ENCODE measurements around the gene SLC14A1.
"Not testable (repeated sequence)": the region's sequence is repeated elsewhere in the genome, so short reads cannot be mapped to it uniquely, and the experiment has no call there.

The SLC14A1 gene

DNA sequence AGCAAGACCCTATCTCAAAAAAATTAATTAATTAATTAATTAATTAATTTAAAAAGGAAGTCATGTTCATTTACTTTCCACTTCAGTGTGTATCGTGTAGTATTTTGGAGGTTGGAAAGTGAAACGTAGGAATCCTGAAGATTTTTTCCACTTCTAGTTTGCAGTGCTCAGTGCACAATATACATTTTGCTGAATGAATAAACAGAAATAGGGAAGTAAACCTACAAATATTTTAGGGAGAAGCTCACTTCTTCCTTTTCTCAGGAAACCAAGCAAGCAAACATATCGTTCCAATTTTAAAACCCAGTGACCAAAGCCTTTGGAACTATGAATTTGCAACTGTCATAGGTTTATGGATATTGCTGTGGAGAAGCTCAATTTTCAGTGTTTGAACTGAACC is 27.8 kb downstream of the SLC14A1 start:
- in situ Hi-C loops (cut with HindIII; ENCODE audit: low sequenced_read_pairs): no loop called here

DNA sequence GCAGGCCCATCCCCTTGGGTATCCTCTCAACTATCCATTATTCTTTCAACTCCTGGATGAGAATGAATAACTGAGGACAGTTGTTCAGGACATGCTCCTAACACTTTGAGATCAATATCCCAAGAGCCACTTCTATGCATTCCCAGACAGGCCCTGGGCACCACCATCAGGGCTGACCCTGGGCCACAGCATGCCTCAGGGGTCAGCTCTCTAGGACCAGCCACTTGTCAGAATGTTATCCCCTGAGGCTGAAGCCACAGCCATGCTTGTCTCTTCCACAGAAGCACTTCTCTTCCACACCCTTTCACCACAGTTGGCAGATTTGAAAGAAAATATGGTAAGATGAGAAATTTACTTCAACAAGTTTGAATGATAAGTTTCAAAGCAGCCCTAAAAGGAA is 28.7 kb downstream of the SLC14A1 start:
- in situ Hi-C loops (cut with HindIII; ENCODE audit: low sequenced_read_pairs): no loop called here

DNA sequence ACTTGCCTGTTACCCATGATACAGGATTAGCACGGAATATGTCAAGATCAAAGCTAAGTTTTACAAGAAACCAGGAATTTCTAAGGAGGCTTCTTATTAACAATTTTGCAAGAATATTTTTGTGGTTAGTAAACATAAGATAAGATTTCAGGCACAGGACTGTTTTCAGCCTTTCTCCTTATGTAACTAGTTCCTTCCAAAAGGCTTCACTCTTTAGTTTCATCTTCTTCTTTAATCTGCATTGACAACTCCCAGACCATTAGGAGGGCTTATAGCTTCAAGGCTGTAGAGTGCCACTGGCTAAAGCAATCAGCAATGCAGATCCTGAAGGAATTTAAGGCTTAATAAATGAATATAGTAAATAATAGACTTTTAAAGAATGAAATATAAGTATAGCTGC is 29.3 kb downstream of the SLC14A1 start:
- in situ Hi-C loops (cut with HindIII; ENCODE audit: low sequenced_read_pairs): no loop called here

DNA sequence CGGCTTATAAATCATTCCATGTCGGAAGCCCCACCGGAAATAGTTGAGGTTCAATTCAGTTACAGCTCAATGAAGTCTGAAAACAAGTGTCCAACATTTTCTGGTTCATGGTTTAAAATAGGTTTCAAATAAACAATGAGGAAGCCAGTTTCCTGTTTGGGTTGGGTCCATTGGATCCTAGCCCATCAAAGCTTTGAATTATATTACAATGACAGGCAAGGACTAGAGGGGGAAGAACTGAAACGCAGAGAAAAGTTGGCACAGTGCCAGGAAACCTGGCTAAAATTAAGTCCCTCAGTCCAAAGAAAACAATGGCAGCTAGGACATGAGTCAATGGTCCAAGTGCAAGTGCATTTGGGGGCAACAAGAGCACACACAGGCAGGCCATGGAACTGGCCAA is 32.0 kb downstream of the SLC14A1 start:
- in situ Hi-C loops (cut with HindIII; ENCODE audit: low sequenced_read_pairs): no loop called here

DNA sequence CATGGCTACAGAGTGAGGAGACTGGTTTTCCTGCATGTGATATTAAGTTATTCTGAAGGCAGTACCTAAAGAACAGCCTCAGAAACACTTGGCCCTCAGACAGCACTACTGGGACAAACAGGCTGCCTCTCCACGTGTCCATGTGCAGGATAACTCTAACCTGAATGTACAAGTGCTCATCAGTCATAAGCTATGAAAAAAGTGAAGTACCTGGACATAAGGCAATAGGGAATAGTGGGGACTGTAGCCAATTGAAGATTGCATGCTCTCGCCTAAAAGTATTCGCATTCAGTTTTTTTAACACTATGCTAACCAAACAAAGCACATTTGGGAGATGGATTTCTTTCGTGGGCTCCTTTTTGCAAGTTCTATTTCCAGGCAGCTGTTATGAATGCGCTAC is 33.0 kb downstream of the SLC14A1 start:
- in situ Hi-C loops (cut with HindIII; ENCODE audit: low sequenced_read_pairs): no loop called here

DNA sequence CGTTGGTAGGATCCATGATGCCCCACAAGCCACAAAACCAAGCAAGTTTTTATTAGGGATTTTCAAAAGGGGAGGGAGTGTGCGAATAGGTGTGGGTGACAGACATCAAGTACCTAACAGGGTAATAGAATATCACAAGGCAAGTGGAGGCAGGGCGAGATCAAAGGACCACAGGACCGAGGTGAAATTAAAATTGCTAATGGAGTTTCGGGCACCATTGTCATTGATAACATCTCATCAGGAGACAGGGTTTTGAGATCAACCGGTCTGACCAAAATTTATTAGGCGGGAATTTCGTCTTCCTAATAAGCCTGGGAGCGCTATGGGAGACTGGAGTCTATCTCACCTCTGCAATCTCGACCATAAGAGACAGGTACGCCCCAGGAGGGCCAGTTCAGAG is 33.7 kb downstream of the SLC14A1 start:
- in situ Hi-C loops (cut with HindIII; ENCODE audit: low sequenced_read_pairs): not testable (repeated sequence)

DNA sequence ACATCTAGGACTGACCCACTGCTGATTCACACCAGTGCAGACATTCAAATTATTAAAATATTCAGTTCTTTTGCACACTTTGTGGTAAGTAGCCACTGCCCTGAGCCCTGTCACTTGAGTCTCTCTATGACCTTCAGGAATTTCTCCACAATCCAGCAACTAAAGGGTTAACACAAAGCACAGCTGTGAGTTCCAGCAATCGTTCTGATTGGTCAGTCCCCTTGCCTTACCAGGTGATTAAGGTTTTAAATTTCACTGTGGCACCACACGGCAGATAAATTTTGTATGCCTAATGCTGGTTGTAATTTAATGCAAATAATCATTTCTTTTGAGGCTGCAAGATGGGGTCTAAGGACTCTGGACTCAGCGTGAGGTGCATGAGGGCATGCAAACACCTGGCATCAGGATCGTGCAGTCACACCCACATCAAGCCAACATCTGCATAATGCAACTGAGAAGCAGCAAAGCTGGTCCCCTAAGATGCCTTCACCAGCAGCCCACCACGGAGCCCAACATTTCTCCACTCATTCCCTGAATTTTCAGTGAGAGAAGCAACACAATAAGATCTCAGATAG is 36.6 kb downstream of the SLC14A1 start:
- in situ Hi-C loops (cut with HindIII; ENCODE audit: low sequenced_read_pairs): no loop called here

DNA sequence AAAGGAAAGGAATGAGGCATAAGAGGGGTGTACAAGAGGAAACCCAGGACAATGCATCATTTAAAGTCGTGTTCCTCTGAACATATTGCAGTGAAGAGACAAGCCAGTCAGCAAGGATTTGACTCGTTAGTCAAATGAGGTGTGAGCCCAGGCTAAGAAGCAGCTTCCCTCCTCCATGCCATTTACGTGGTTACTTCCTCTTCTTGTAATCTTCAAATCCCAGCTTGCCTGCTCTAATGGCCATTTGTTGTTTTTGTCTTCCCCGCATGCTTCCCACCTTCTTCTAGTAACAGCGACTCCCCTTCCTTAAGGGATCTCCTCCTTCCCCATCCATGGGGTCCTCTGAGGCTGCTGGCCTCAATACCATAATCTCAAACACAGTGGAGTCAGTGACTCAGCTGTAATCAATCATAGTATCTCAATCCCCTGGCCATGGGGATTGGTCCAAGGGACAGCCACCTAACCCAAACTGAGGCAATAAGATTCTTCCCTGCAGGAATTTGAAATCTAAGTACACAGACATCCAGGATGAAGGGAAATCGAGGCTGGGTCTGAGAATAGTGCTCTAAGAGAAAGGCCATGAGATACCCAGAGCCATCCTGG is 37.6 kb downstream of the SLC14A1 start:
- in situ Hi-C loops (cut with HindIII; ENCODE audit: low sequenced_read_pairs): no loop called here

DNA sequence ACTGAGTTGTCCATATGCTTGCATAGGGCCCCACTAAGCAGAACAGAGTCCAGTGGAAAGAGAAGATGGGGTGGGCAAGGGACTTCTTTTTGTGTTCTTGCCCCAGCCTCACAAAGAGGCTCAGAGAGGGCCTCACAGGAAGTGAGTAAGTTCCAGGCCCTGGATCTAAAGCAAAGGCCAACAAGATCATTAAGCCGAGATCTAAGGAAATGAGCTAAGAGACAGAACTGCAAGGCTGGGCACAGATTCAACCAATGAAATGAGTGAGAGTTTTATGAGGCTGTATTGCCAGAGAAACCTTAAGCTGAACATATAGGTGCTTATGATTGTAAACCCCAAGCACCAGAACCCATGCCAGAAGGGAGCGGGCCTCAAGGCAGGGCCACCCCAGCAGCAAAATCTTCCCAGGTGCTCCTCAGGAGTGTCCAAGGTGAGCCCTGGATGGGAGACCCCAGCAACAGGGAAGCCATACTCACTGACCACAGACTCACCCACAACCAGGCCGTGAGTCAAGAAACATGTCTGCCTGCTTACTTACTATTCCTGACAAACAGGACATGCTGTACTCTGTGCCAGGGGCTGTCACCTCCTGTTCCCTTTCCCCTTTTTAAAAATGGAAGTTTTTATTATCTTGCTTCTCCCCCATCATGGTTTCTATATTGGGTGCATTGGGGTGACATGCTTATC is 40.2 kb downstream of the SLC14A1 start:
- in situ Hi-C loops (cut with HindIII; ENCODE audit: low sequenced_read_pairs): no loop called here

DNA sequence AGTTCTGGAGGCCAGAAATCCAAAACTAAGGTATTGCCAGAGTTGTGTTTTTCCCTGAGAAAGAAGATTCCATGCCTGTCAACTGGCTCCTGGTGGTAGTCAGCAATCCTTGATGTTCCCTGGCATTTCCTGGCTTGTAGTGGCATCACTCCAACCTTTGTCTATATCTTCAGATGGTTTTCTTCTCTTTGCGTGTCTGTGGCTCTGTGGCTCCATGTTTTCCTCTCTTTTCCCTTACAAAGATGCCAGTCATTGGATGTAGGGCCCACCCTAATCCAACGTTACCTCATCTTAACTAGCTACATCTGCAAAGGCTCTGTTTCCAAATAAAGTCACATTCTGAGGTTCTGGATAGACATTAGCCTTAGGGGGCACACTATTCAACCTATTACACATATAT is 41.8 kb downstream of the SLC14A1 start:
- in situ Hi-C loops (cut with HindIII; ENCODE audit: low sequenced_read_pairs): no loop called here

DNA sequence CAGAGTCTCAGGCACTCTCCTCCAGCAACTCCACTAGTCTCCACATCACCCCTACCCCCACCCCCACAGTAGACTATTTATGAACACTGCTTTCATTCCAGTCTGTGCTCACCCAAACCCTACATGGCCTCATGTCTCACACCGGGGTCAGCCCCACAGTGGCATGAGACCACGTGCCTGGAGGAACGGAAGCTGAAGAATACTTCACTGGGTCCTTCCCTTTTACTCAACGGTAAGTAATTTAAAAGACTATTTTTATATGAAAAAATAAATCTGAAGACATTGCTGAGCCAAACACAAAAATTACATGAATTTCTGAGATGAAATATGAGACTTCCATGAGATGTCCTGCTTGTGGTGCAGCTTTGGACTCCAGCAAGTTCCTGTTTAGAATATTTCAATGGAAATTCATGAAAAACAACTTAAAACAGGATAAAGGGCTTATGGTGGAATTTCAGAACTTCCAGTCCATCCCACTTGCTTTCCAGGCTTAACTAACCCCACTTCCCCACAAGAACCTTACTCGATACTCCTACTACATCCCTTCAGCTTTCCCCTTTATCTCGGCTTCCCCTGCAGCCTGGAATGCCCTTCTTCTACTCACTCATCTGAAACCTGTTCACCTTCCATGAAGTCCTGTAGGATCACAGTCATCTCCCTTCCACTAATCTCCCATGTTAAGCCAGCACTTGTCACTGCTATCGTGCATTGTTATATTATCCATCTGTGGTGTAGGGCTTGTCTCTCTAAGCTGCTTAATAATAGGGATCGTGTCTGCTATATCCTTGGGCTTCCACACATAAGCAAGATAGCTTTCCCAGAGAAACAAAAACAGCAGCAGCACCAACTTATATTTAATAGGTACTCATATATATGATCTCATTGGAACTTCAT is 47.9 kb downstream of the SLC14A1 start:
- in situ Hi-C loops (cut with HindIII; ENCODE audit: low sequenced_read_pairs): no loop called here

DNA sequence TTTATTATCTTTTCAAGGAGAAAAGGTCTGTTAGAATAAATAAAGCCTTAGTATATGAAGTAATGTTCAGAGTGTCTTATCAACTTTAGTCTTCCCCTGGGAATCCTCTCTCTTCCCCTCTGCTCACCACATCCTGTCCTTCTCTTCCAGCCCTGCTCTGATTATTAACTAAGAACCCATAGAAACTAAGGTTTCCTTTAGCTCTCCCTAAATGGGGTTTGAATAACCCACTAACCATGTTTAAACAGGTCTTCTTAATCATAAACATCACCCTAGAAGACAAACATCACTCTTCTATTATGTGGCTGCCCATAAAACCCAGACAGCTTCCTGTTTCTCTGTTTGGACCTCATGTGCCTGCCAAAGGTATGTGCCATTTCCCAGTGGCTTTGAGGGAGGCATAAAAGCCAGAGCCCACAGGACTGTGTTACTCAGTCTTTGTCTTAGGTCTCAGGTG is 50.1 kb downstream of the SLC14A1 start:
- in situ Hi-C loops (cut with HindIII; ENCODE audit: low sequenced_read_pairs): no loop called here

DNA sequence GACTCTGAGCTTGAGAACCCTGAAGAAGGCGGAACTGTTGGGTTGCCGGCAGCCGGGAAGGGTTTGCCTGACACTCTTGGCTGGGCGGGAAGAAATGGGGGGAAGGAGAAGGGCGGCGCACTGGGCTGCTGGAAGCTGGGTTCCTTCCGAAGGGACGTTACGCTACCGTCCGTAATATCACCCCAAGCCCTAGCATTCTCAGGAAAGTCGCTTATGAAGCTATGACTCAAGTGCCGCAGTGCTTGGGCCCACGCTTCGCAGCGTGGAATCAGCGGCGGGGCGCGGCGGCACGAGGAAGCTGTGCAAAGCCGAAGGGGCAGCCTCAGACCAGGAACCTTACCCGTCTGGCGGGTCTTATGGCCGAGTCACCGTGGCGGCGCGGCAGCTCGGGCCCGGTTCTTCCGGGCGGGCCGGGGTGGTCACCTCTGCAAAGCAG is 51.3 kb downstream of the SLC14A1 start:
- in situ Hi-C loops (cut with HindIII; ENCODE audit: low sequenced_read_pairs): loop anchor here (5.0 kb wide), 2 partner anchors 38 to 98 kb away; no protein-coding TSS in a partner anchor

DNA sequence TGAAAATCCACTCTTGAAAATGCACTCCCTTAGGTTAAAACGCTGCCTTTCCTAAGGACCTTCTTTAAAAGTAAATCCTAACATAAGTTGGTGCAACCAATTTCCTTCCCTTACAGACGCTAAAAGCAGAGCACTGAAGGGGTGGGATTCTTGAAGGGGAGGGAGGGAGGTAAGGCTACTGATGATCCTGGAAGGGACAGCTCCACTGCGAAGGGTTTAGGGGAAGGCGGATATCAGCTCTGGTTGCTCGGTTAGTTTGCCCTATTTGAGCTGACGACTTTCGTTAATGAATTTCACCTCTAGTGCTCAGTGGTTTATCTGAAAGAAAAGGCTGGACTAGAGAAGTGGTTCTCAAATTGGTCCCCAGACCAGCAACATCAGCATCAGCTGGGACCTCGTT is 51.8 kb downstream of the SLC14A1 start:
- in situ Hi-C loops (cut with HindIII; ENCODE audit: low sequenced_read_pairs): loop anchor here (5.0 kb wide), 2 partner anchors 38 to 98 kb away; no protein-coding TSS in a partner anchor

DNA sequence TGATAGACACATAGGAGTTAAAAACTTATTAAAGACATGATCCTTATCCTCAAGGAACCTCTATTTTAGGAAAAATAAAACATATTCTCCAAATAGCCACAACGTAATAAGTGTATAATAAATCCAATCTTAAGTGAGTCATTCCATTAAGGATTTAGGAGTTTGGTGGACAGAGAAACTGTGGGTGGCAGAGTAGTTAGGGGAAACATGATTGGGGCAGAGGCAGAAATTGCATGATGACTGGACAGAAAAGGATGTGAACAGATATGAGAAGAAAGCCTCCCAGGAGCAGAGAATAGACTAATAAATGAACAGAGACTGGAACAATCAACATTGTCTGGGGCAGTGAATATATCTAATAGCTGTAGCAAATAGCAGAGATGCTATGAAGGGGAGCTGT is 53.4 kb downstream of the SLC14A1 start:
- in situ Hi-C loops (cut with HindIII; ENCODE audit: low sequenced_read_pairs): loop anchor here (5.0 kb wide), 2 partner anchors 40 to 100 kb away; no protein-coding TSS in a partner anchor

DNA sequence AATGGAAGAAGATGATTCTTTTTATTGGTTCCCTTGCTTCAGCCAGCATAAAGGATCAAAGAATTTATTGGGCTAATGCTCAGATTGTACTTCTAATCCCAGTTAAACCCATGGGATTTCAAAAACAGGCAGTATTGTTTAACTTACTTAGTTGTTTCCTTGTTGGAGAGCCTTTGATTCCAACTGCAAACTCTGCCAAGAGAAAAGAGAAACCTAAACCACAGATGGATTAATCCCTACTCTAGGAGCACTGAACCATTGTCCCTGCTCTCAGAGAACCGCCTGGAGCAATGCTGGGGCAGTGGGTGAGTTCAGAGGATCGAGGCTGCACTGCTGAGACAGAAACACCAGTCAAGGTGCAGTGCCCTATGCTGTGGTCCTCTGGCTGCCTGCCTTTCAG is 56.6 kb downstream of the SLC14A1 start:
- in situ Hi-C loops (cut with HindIII; ENCODE audit: low sequenced_read_pairs): no loop called here

DNA sequence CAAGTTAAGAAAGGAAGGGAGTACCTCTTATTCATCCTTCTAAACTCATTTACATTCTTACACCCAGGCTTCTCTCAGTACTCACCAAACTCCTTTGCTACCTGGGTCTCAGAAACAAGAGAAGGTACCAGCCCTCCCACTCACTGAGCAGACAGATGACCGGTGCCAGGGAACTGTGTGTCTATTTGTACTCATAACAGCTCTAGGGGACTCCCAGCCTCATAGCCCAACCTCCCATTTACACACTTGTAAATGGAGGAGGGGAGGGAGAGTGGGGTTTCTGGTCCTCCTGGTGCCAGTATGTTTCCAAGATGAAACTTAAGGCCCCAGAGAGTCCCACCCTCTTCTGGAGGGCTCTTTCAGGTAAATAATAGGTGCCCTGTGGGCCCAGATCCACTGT is 58.7 kb downstream of the SLC14A1 start:
- in situ Hi-C loops (cut with HindIII; ENCODE audit: low sequenced_read_pairs): no loop called here

DNA sequence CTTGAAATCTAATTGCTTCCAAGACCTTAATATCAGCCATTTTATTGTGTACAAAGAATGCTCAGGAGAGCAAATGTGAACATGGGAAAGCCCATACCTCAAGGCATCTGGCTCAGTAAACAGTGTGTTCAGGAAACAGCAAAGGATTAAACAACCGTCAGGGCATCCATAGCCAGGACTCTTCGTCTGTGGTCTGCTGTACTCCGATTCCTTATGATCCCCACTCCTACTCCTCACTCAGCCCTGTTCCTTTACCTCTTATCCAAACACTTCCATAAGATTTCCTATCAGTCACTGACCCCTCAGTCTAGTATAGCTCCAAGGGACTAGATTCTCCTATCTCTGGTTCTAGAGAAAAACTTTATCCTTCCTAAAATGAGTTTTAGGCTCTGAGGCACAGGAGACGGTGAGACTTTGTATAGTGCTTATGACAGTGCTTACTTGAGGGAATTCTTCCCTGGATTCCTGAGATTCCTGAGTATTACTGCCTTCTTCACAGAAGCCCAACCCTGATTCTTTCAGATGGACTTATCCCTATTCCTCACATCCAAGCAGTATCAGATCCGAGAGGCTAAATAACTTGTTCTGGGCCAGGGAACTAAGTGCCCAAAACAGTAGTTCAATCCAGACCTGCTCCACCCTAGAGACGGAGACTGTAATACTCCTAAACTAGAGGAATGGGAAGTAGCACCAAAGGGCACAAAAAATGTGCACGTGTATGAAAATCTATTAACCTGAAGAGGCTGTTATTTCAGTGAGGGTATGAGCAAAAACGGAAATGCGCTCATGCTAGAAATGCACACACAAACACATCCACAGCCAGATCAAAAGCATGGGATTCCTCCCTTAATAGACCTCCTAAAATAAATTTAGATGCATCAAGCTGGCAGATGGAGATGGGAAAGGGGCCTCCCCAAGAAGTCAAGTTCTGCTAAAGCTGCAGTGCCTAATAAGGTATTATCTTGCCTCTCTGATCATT is 59.4 kb downstream of the SLC14A1 start:
- in situ Hi-C loops (cut with HindIII; ENCODE audit: low sequenced_read_pairs): no loop called here

DNA sequence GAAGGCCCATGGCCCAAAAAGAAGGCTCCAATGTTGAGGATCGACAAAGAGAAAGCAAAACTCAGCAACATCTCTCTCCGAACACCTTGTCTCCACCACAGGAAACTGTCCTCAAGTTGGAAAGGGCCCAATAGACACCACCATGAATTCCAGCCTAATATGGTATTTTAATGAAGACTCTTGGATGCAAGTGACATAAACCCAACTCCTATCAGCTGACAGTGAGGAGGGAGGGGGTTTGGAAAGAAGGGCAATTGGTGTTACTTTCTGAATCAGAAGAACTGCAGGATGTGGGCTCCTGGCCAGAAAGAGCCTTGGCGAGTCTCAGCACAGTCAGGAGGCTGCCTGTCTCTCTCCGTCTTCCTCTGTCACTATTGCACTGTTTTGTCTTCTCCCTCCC is 61.2 kb downstream of the SLC14A1 start:
- in situ Hi-C loops (cut with HindIII; ENCODE audit: low sequenced_read_pairs): no loop called here

DNA sequence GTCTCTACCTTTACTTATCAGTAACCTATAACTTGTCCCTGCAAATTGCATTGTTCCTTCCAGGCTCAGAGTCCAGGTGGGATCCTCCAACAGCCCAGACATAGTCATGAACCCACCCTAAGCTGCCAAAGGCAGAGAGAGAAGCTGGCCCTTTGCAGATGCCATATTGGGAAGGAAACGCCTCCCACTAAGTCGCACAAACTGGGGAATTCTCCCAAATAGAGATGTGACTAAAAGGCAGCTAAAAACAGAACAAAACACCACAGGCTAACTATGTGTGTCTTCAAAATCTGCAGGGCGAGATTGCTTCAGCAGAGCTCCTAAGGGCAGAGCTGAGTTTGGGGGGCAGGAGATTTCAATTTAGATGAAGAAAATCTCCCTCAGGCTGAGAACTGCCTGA is 63.0 kb downstream of the SLC14A1 start:
- in situ Hi-C loops (cut with HindIII; ENCODE audit: low sequenced_read_pairs): no loop called here
